ENCODE measurements around the gene ATP8B4.

- TF ChIP-seq, protein P1, sequence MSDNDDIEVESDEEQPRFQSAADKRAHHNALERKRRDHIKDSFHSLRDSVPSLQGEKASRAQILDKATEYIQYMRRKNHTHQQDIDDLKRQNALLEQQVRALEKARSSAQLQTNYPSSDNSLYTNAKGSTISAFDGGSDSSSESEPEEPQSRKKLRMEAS (IDR thresholded peaks at IDR 0.05), result no peak
- TF ChIP-seq TCF12 (IDR thresholded peaks at IDR 0.05; ENCODE audit: low read depth), result no peak
- no peak for TF ChIP-seq YY1 (IDR thresholded peaks at IDR 0.05; ENCODE audit: low read depth)
- no peak for TF ChIP-seq RAD21 (IDR thresholded peaks at IDR 0.05; ENCODE audit: low read depth)
- TF ChIP-seq FOXM1 (IDR thresholded peaks at IDR 0.05; ENCODE audit: borderline replicate concordance, low read depth), result no peak
Observed at GRCh38 chr15:49887659-49888322, 231.2 kb downstream of the ATP8B4 start.

All from Ishikawa (cell line).